Measurements from ENCODE around the gene RHCE.
"Not testable (repeated sequence)": the region's sequence is repeated elsewhere in the genome, so short reads cannot be mapped to it uniquely, and the experiment has no call there.

RHCE gene

GRCh38 chr1:25420715-25421114, at the start of gene RHCE:
RHCE (minus strand) TSS chr1:25420825; CDS start chr1:25420786, 39 bp downstream.
- not testable (repeated sequence) for H3K4me3 ChIP-seq (ENCODE audit: low read length)

GRCh38 chr1:25469177-25469576, 48.6 kb upstream of the RHCE start:
- no peak for TF ChIP-seq ZNF274 (IDR thresholded peaks at IDR 0.05; ENCODE audit: low read depth, low read length)
- no peak overlapping the region for H3K4me3 ChIP-seq (ENCODE audit: low read length)

GRCh38 chr1:25468033-25468432, 47.4 kb upstream of the RHCE start:
- TF ChIP-seq ZNF274 (IDR thresholded peaks at IDR 0.05; ENCODE audit: low read depth, low read length), result no peak
- H3K4me3 ChIP-seq (ENCODE audit: low read length), result no peak overlapping the region

- H3K4me3 ChIP-seq (ENCODE audit: low read length), result no peak overlapping the region
- no peak for TF ChIP-seq ZNF274 (IDR thresholded peaks at IDR 0.05; ENCODE audit: low read depth, low read length)
Measured at GRCh38 chr1:25467616-25468015, 47.0 kb upstream of the RHCE start.

GRCh38 chr1:25467193-25467592, 46.6 kb upstream of the RHCE start:
- peak overlapping the region; percentile 30; the same call in 1 of the 2 replicates for H3K4me3 ChIP-seq (ENCODE audit: low read length)
- TF ChIP-seq ZNF274 (IDR thresholded peaks at IDR 0.05; ENCODE audit: low read depth, low read length), result no peak

GRCh38 chr1:25462732-25463131, 42.1 kb upstream of the RHCE start:
- no peak overlapping the region for H3K4me3 ChIP-seq (ENCODE audit: low read length)
- TF ChIP-seq ZNF274 (IDR thresholded peaks at IDR 0.05; ENCODE audit: low read depth, low read length), result no peak

GRCh38 chr1:25461849-25462248, 41.2 kb upstream of the RHCE start:
- no peak for TF ChIP-seq ZNF274 (IDR thresholded peaks at IDR 0.05; ENCODE audit: low read depth, low read length)
- no peak overlapping the region for H3K4me3 ChIP-seq (ENCODE audit: low read length)

- H3K4me3 ChIP-seq (ENCODE audit: low read length), result not testable (repeated sequence)
Measured at GRCh38 chr1:25460816-25461215, 40.2 kb upstream of the RHCE start.

GRCh38 chr1:25460020-25460419, 39.4 kb upstream of the RHCE start:
- TF ChIP-seq ZNF274 (IDR thresholded peaks at IDR 0.05; ENCODE audit: low read depth, low read length), result no peak
- H3K4me3 ChIP-seq (ENCODE audit: low read length), result no peak overlapping the region

GRCh38 chr1:25458541-25459298, 38.1 kb upstream of the RHCE start:
- H3K4me3 ChIP-seq (ENCODE audit: low read length), result no peak overlapping the region
- TF ChIP-seq ZNF274 (IDR thresholded peaks at IDR 0.05; ENCODE audit: low read depth, low read length), result no peak

GRCh38 chr1:25456502-25456901, 35.9 kb upstream of the RHCE start:
- H3K4me3 ChIP-seq (ENCODE audit: low read length), result no peak overlapping the region
- no peak for TF ChIP-seq ZNF274 (IDR thresholded peaks at IDR 0.05; ENCODE audit: low read depth, low read length)

GRCh38 chr1:25451908-25452307, 31.3 kb upstream of the RHCE start:
- TF ChIP-seq ZNF274 (IDR thresholded peaks at IDR 0.05; ENCODE audit: low read depth, low read length), result no peak
- no peak overlapping the region for H3K4me3 ChIP-seq (ENCODE audit: low read length)

- TF ChIP-seq ZNF274 (IDR thresholded peaks at IDR 0.05; ENCODE audit: low read depth, low read length), result no peak
- no peak overlapping the region for H3K4me3 ChIP-seq (ENCODE audit: low read length)
Measured at GRCh38 chr1:25450891-25451290, 30.3 kb upstream of the RHCE start.

GRCh38 chr1:25447547-25447946, 26.9 kb upstream of the RHCE start:
- H3K4me3 ChIP-seq (ENCODE audit: low read length), result no peak overlapping the region
- TF ChIP-seq ZNF274 (IDR thresholded peaks at IDR 0.05; ENCODE audit: low read depth, low read length), result no peak

- no peak for TF ChIP-seq ZNF274 (IDR thresholded peaks at IDR 0.05; ENCODE audit: low read depth, low read length)
- H3K4me3 ChIP-seq (ENCODE audit: low read length), result no peak overlapping the region
Measured at GRCh38 chr1:25445993-25446538, 25.4 kb upstream of the RHCE start.

GRCh38 chr1:25444604-25445003, 24.0 kb upstream of the RHCE start:
- not testable (repeated sequence) for H3K4me3 ChIP-seq (ENCODE audit: low read length)
